ENCODE data around the gene BAX. TPM values are rescaled to one million over a fixed set of nuclear protein-coding genes. Genes with fewer than 3 reads are reported as not detected.

Gene BAX
- total and polyA plus RNA-seq, 2 of the 13 experiments (the other 11 are each of a cell fraction or from before 2014, with no cell fraction given), result 139 to 176 TPM

DNA sequence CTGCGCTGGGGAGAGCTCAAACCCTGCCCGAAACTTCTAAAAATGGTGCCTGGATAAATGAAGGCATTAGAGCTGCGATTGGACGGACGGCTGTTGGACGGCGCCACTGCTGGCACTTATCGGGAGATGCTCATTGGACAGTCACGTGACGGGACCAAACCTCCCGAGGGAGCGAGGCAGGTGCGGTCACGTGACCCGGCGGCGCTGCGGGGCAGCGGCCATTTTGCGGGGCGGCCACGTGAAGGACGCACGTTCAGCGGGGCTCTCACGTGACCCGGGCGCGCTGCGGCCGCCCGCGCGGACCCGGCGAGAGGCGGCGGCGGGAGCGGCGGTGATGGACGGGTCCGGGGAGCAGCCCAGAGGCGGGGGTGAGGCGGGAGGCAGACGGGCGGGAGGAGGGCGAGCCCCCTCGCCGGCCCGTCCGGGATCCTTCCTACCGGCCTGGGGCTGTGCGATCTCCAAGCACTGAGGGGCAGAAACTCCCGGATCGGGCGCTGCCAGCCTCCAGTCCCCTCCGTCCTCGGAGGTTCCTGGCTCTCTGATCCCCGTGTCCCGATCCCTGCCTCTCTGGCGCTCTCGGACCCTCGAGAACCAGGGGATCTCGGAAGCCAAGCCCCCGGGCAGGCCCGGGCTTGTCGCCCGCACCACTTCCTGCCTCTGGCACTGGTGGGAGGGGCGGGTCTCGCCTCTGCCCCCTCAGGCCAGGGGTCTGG is at the start of gene BAX (continued):
- TF ChIP-seq BCL6 (CRISPR knock-in tag; IDR thresholded peaks at IDR 0.05), result 0 out of 2 replicates have a peak, but pooled peaks have one; percentile 23
- peak; percentile 64; the same call in 1 of the 2 replicates for TF ChIP-seq SIN3A (IDR thresholded peaks at IDR 0.05; ENCODE audit: borderline replicate concordance, low read depth, low read length)
- TF ChIP-seq THAP11 (CRISPR knock-in tag; IDR thresholded peaks at IDR 0.05), result peak; percentile 90
- peak; percentile 97 for TF ChIP-seq MBNL3 (CRISPR knock-in tag; conservative IDR thresholded peaks at IDR 0.05)
- TF ChIP-seq KLF6 (CRISPR knock-in tag; IDR thresholded peaks at IDR 0.05), result peak; percentile 64; the same call in 1 of the 2 replicates
- peak; percentile 50; the same call in 1 of the 2 replicates for TF ChIP-seq MIXL1 (CRISPR knock-in tag; IDR thresholded peaks at IDR 0.05)
- peak; percentile 77 for TF ChIP-seq DMAP1 (CRISPR knock-in tag; IDR thresholded peaks at IDR 0.05)
- TF ChIP-seq, protein P1, sequence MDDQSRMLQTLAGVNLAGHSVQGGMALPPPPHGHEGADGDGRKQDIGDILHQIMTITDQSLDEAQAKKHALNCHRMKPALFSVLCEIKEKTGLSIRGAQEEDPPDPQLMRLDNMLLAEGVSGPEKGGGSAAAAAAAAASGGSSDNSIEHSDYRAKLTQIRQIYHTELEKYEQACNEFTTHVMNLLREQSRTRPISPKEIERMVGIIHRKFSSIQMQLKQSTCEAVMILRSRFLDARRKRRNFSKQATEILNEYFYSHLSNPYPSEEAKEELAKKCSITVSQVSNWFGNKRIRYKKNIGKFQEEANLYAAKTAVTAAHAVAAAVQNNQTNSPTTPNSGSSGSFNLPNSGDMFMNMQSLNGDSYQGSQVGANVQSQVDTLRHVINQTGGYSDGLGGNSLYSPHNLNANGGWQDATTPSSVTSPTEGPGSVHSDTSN (CRISPR knock-in tag; IDR thresholded peaks at IDR 0.05; ENCODE audit: borderline replicate concordance), result no peak
- peak; percentile 48; the same call in 1 of the 2 replicates for TF ChIP-seq ZNF160 (CRISPR knock-in tag; IDR thresholded peaks at IDR 0.05)
- TF ChIP-seq ZNF790 (CRISPR knock-in tag; IDR thresholded peaks at IDR 0.05; ENCODE audit: borderline replicate concordance), result peak; percentile 35; the same call in 1 of the 2 replicates
- TF ChIP-seq NFYB (CRISPR knock-in tag; IDR thresholded peaks at IDR 0.05), result peak; percentile 60
- peak; percentile 62; the same call in 1 of the 2 replicates for TF ChIP-seq CAMTA2 (CRISPR knock-in tag; IDR thresholded peaks at IDR 0.05; ENCODE audit: borderline replicate concordance)
- peak; percentile 53; the same call in 1 of the 2 replicates for TF ChIP-seq ZNF143 (CRISPR knock-in tag; IDR thresholded peaks at IDR 0.05)
- no peak for TF ChIP-seq ZNF660 (CRISPR knock-in tag; IDR thresholded peaks at IDR 0.05; ENCODE audit: borderline replicate concordance, low read depth)
- TF ChIP-seq TMF1 (CRISPR knock-in tag; IDR thresholded peaks at IDR 0.05; ENCODE audit: low read depth), result peak; percentile 28; the same call in 1 of the 2 replicates
- peak; percentile 75; the same call in 1 of the 2 replicates for TF ChIP-seq IRX3 (CRISPR knock-in tag; IDR thresholded peaks at IDR 0.05; ENCODE audit: borderline replicate concordance, low read depth)
- TF ChIP-seq KIAA2018 (CRISPR knock-in tag; IDR thresholded peaks at IDR 0.05; ENCODE audit: borderline replicate concordance), result no peak
- no peak for TF ChIP-seq GPN1 (CRISPR knock-in tag; IDR thresholded peaks at IDR 0.05; ENCODE audit: borderline replicate concordance)
- TF ChIP-seq MLX (CRISPR knock-in tag; IDR thresholded peaks at IDR 0.05), result peak; percentile 94
- TF ChIP-seq CCDC6 (CRISPR knock-in tag; IDR thresholded peaks at IDR 0.05), result peak; percentile 70; the same call in 1 of the 2 replicates
- TF ChIP-seq ZNF792 (CRISPR knock-in tag; IDR thresholded peaks at IDR 0.05), result peak; percentile 34; the same call in 1 of the 2 replicates
